Adrenal gland (tissue), 5 donors: ENCODE results near the gene CDK16.

Experiments used
- POLR2A ChIP-seq, 2 donors: fragments of 450-650 bp; IDR thresholded peaks; one replicate each; pipeline ENCODE4 v1.6.1; 2017; ENCODE audit warnings: antibody characterized with exemption in 2 of 2, mild to moderate bottlenecking in 2 of 2, moderate library complexity in 1 of 2
- TF ChIP-seq, protein P1 (sequence below), 6 experiments: fragments of 450-650 bp in 4 of 6; fragments of 200-600 bp in 2 of 6; sonication (generic) in 1 of 6; IDR thresholded peaks; 1 replicate in 5 of 6; 2 replicates in 1 of 6; pipeline versions ENCODE4 v1.5.1 to v1.8.0; 2016 to 2021; ENCODE audit warnings: antibody characterized with exemption in 6 of 6, mild to moderate bottlenecking in 2 of 6, moderate library complexity in 1 of 6
- donor health status: DM: no; HTN: no; CAD: no.

DNA sequence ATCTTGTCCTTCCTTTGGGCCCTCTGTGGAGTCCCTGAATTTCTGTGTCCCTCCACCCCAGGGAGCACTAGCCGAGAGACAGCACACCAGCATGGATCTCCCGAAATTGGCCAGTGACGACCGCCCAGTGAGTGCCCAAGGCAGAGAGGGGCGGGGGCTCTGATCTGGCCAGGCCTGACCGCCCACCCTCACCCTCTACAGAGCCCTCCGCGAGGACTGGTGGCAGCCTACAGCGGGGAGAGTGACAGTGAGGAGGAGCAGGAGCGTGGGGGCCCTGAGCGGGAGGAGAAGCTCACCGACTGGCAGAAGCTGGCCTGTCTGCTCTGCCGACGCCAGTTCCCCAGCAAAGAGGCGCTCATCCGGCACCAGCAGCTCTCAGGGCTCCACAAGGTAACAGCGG lies 33.2 kb upstream of the CDK16 start:
- TF ChIP-seq, protein P1, sequence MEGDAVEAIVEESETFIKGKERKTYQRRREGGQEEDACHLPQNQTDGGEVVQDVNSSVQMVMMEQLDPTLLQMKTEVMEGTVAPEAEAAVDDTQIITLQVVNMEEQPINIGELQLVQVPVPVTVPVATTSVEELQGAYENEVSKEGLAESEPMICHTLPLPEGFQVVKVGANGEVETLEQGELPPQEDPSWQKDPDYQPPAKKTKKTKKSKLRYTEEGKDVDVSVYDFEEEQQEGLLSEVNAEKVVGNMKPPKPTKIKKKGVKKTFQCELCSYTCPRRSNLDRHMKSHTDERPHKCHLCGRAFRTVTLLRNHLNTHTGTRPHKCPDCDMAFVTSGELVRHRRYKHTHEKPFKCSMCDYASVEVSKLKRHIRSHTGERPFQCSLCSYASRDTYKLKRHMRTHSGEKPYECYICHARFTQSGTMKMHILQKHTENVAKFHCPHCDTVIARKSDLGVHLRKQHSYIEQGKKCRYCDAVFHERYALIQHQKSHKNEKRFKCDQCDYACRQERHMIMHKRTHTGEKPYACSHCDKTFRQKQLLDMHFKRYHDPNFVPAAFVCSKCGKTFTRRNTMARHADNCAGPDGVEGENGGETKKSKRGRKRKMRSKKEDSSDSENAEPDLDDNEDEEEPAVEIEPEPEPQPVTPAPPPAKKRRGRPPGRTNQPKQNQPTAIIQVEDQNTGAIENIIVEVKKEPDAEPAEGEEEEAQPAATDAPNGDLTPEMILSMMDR (IDR thresholded peaks at IDR 0.05), result no peak
- TF ChIP-seq POLR2A (IDR thresholded peaks at IDR 0.05), result no peak
